RPMI8226 (cell line): ENCODE results near the gene CCDC134.

Source experiments
- DNase-seq: peaks from one replicate; pipeline ENCODE4 v3.0.0-alpha.2; 2015

The CCDC134 gene

DNA sequence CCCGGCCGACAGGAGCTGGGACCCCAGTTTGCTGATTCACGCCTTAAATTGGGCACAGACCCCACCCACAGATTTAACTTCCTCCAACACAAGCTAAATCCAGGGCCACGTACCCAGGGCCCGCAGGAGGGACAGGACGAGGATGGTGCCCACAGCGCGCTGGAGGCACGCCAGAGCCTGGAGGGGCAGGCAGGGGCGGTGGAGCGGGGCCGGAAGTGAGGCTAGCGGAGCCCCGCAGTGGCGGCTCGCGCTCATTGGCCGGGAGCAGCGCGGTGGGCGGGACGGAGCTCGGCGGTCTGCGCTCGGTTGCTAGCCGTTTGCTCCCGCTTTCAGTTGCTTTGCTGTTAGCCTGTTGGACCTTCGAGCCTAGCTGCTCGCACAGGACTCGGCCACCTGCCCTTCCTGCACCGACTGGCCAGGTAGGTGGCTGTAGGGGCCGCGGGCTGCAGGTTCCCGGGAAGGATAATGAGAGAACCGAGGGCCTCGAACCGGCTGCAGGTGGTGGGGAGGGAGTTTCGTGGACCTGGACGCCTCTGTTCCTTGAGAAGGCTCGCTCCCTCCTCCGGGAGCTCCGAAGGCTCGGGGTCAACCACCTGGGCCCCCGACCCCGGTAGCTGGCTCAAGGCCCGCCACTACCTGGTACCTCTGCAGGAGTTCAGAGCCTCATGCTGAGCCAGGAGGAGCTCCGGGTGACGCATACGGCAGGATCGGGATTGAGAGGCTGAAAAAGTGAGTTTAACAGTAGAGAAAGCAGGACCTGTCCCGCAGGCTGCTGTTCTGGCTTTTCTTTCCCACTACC is at the start of gene CCDC134:
CCDC134 (plus strand) TSS at position 332 of the 799 bp plus-strand sequence. CDS start 8,212 bp downstream, outside the sequence.
- DNase-seq, result peak; percentile 97

DNA sequence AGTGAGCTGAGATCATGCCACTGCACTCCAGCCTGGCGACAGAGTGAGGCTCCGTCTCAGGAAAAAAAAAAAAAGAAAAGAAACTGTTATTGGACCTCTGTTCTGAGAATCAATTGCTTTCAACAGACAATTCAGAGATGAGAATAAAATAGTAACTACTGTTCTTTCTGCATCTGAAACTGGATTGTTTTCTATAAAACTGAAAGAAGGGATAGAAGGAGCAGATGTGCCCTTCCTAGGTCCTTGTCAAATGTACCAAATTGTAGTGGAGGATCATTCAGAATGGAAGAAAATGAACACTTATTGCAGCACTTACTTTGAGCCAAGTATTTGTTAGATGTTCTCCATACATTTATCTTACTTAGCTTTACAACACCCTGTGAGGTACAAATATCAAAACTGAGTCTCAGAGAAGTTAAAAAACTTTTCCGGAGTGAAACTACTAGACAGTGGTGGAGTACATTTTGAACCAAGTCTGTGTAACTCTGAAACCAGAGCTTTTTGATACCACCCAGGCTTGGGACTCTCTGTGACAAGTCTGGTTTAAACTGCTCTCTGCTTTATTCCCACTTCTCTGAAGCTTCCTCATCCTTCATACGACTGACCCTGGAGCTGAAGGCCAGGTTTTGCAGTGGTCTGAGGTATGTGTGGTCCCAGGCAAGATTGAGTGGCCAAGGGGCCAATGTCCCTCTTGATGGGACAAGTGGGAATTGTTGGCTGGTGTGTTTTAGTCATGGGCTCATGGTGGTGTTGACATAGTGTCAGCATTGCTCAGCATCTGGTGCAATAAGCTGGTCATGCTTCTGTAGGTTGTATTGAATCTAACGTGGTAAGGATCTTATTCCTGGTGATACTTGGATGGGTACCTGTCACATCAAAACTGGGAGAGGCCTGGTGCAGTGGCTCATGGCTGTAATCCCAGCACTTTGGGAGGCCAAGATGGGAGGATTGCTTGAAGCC is 48.2 kb upstream of the CCDC134 start:
- DNase-seq, result peak; percentile 27

GRCh38 chr22:41753984-41754383 is 46.5 kb upstream of the CCDC134 start:
- no peak for DNase-seq

DNA sequence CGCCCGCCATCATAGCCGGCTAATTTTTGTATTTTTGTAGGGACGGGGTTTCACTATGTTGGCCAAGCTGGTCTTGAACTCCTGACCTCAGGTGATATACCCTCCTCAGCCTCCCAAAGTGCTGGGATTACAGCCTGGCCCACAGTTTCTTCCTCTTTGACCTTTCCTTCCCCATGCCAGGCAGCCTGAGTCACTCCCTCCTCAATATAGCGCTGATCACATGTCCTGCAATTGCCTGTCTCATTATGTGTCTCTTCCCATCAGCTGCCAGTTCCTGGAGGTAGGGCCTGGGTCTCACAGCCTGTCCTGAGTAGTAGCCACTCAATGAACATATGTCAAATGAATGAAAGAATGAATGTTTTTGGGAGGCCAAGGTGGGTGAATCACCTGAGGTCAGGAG is 43.0 kb upstream of the CCDC134 start:
- no peak for DNase-seq

GRCh38 chr22:41758231-41758630 is 42.2 kb upstream of the CCDC134 start:
- DNase-seq, result no peak

DNA sequence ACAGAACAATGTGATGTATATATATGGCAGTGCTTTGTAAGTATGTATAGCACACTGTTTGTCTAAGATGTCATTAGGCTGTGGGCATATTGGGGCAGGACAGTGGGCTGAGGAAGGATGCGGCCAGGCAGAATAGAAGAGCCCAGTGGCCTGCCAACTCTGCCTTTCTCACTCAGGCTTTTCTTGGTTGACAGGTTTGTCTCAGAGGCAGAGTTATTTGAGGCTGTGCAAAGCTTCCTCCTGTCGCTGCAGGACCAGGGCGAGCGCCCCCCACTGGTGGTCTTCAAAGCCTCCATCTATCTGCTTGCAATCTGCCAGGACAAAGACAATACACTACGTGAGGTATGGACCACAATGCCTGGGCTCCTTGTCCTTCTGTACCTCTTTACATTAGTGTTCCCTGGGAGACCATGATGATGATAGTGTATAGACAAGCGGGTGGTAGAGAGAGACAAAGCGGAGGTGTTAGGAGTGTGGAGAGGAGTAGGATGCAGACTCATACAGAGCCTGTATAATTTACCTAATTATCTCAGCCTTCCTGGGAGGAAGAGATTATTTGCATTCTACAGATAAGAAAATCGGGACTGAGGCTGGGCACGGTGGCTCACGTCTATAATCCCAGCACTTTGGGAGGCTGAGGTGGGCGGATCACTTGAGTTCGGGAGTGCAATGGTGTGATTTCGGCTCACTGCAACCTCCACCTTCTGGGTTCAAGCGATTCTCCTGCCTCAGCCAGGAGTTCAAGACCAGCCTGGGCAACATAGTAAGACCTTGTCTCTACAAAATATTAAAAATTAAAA is 37.3 kb upstream of the CCDC134 start:
- peak; percentile 61 for DNase-seq

DNA sequence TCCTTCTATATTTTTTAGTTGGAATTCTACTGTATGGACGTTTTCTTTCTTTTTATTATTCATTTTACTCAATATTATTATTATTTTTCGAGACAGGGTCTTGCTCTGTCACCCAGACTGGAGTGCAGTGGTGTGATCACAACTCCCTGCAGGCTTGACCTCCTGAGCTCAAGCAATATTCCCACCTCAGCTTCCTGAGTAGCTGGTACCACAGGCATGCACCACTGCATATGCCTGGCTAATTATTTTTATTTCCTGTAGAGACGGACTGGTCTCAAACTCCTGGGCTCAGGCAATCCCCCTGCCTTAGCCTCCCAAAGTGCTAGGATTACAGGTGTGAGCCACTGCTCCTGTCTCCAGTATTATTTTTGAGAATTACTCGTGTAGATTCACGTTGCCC is 34.0 kb upstream of the CCDC134 start:
- DNase-seq, result no peak

DNA sequence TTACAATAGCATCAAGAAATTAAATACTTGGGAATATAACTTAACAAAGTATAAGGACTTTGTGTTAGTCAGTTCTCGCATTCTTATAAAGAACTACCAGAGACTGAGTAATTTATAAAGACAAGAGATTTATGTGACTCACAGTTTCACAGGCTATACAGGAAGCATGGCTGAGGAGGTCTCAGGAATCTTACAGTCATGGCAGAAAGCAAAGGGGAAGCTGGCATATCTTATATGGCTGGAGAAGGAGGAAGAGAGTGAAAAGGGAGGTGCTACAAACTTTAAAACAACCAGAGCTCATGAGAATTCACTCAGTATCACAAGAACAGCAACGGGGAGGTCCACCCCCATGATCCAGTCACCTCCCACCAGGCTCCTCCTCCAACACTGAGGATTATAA is 32.0 kb upstream of the CCDC134 start:
- no peak for DNase-seq

DNA sequence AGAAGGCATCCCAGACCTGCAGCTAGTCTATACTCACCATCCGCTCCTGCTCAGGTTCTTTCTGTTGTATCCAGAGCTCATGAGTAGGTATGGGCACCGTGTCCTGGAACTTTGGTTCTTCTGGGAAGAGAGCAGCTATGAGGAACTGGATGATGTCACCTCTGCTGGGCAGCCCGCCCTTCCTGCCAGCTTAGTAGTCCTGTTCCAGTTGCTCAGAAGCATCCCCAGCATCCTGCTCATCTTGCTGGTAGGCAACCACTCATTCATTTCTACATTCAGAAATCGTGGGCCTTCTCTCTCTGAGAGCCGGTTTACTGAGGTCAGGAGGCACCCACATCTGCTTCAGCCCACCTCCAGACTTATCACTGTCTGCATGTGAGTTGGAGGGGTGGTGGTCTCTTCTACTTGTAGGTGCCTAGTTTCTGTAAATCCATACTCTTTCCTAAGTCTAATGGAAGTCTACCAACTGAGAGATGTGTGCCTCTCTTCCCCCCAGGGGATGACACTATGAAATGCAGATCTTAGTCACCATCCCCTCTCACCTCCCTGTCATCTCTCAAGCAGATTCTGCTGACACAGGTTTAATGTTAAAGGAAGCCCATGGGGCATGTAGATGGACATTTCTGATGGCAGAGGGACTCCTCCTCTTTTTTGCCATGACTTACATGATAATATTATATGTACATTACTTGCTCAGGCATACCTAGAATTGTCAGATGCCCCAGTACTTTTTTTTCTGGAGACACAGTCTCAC is 29.6 kb upstream of the CCDC134 start:
- DNase-seq, result no peak

DNA sequence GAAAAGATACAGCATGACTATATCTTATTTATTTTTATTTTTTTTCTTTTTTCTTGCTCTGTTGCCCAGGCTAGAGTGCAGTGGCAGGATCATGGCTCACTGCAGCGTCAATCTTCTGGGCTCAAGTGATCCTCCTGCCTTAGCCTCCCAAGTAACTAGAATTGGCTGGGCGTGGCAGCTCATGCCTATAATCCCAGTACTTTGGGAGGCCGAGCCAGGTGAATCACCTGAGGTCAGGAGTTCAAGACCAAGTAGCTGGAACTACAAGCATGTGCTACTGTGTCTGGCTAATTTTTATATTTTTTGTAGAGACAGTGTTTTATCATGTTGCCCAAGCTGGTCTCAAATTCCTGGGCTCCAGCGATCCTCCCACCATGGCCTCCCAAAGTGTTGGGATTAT is 28.3 kb upstream of the CCDC134 start:
- no peak for DNase-seq

- no peak for DNase-seq
Measured at GRCh38 chr22:41772645-41773044, 27.8 kb upstream of the CCDC134 start.

DNA sequence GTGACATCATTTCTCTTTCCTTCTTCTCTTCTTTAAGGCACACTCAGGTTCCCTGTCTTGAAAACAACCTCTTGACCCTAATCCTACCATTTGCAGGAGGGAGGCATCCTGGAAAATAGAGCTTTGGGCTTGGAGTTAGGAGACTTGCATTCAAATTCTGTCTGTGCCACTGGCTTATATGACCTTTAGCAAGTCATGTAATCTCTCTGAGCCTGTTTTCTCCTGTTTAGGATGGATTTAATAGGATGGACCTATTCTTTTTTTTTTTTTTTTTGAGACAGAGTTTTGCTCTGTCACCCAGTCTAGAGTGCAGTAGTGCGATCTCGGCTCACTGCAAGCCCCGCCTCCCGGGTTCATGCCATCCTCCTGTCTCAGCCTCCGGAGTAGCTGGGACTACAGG is 25.1 kb upstream of the CCDC134 start:
- DNase-seq, result no peak

DNA sequence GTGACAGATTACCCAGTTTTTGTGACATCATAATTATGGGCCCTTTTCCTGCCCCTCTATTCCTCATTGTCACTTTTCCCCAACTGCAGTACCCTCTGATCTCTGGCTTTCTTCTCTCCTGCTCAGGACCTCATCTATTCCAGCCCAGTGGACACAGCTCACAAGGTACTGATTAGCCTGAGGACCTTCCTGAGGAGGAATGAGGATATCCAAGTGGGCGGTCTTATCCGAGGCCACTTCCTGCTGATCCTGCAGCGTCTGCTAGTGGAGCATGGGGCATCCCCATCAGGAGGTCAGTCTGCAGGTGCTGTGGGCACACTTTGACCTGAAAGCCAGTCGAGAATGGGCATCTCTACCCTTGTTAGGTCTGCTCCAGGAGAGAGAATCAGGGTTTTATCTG is 24.5 kb upstream of the CCDC134 start:
- no peak for DNase-seq

DNA sequence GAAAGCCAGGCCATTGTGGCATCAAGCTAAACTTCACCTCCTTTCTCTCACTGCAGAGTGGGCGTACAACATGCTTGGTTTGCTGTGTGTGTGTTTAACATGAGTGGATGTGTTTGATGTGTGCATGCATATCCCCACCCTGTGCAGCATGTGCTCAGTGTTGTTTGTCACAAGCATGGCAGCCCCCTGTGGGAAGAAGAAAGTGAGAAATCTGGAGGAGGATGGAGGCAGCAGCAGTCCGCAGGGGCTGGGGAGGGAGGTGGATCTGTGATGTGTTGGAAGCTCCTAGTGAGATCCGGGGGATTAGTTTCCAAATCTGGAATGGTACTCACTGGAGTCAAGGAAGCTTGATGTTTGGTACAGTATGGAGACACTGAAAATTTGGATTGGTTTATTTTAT is 24.1 kb upstream of the CCDC134 start:
- no peak for DNase-seq

DNA sequence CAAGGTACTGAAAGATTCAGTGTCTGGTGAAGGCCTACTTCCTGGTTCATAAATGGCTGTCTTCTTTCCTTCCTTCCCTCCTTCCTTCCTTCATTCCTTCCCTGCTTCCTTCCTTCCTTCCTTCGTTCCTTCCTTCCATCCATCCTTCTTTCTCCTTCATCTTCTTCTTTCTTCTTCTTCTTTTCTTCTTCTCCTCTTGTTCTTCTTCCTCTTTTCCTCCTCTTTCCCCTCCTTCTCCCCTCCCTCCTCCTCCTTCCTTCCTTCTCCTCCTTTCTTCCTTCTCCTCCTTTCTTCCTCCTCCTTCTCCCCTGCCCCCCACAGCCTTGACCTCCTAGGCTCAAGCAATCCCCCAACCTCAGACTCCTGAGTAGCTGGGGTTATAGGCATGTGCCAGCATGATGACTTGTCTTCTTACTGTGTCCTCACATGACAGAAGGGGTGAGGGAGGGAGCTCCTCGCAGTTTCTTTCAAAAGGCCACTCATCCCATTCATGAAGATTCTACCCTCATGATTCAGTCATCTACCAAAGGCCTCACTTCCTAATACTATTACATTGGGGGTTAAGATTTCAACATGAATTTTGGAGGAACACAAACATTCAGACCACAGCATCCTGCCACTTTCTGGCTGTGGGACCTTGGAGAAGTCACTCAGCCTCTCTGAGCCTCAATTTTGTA is 22.6 kb upstream of the CCDC134 start:
- DNase-seq, result no peak

- no peak for DNase-seq
Measured at GRCh38 chr22:41779929-41780505, 20.5 kb upstream of the CCDC134 start.

DNA sequence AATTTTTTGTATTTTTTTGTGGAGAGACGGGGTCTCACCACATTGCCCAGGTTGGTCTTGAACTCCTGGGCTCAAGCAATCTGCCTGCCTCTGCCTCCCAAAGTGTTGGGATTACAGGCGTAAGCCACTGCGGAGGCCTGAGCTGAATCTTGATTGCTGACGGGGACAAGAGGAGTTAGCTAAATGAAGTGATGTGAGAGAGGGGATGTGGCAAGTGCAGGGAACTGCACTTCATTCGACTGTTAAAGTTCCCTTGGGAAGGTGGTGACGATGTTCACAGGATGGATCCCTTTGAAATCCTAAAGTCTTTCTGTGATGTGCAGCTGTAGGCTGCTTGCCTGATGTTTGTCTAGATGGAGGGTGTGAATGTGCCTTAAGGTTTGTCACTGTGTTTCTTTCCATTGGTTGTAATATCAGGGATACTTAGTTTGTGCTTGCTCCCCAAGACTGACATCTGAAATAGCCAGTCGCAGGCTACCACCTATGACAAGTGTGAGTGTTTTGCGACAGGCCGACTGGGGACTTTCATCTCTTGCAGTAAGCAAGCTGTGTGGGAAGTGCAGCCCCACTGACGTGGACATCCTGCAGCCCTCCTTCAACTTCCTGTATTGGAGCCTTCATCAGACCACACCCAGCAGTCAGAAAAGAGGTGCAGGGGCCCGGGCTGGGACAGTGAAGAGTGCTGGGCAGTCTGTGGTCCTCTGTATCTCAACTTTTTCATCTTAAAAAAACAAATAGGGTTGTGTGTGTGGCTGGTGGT is 19.6 kb upstream of the CCDC134 start:
- peak; percentile 38 for DNase-seq

DNA sequence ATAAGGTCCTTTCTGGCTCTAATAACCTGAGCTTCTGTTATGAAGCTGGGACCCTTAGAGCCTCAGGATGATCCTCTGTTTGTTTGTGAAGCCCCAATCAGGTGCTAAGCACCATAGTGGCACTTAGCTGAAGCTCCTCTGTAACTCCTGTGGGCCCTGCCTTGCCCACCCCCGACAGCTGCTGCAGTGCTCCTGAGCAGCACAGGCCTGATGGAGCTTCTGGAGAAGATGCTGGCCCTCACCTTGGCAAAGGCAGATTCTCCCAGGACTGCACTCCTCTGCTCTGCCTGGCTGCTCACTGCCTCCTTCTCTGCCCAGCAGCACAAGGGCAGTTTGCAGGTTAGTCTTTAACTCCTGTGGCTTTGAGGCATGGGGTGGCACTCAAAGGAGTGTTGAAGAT is 19.0 kb upstream of the CCDC134 start:
- DNase-seq, result no peak

- no peak for DNase-seq
Measured at GRCh38 chr22:41782316-41782715, 18.2 kb upstream of the CCDC134 start.

- DNase-seq, result no peak
Measured at GRCh38 chr22:41782751-41783150, 17.7 kb upstream of the CCDC134 start.

DNA sequence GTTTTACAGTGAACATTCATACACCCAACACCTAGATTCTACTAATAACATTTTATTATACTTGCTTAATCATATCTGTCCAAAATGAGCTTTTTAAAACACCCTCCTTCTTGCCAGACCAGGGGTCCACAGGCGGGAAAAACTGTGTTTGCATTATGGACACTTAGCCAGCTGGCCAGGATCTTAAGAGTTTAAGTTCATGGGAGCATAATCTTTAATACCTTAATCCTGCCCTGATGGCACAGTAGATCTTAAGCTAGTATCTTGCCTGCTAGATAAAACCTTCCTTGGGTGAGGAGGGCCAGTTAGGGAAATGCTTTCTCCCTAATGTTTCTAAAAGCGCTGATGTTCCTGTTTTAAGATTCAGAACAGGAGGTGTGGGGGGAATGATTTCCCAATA is 13.1 kb upstream of the CCDC134 start:
- no peak for DNase-seq
